GM19025 (cell line): Measurements from ENCODE around the gene TAS2R38.
"Not testable (repeated sequence)": the region's sequence is repeated elsewhere in the genome, so short reads cannot be mapped to it uniquely, and the experiment has no call there.

Experiments used
- ATAC-seq: cut with Tn5 transposase; IDR thresholded peaks from one replicate; pipeline ENCODE4 v1.9.1; 2021; ENCODE audit warnings: mild to moderate bottlenecking, low read depth, moderate library complexity; ENCODE audit not compliant: unreplicated experiment

The TAS2R38 gene

GRCh38 chr7:141973673-141974072 lies at the start of gene TAS2R38:
TAS2R38 (minus strand) TSS chr7:141973773; CDS start chr7:141973689, 84 bp downstream.
- no peak for ATAC-seq

- ATAC-seq, result no peak
These were observed 44.6 kb upstream of the TAS2R38 start for GRCh38 chr7:142018154-142018553.

- no peak for ATAC-seq
These were observed 43.9 kb upstream of the TAS2R38 start for GRCh38 chr7:142017451-142017850.

GRCh38 chr7:142012825-142013511 lies 39.4 kb upstream of the TAS2R38 start:
- no peak for ATAC-seq

- no peak for ATAC-seq
These were observed 37.5 kb upstream of the TAS2R38 start for GRCh38 chr7:142010952-142011548.

GRCh38 chr7:142009187-142009586 lies 35.6 kb upstream of the TAS2R38 start:
- ATAC-seq, result no peak

- no peak for ATAC-seq
These were observed 33.0 kb upstream of the TAS2R38 start for GRCh38 chr7:142006577-142006976.

- ATAC-seq, result no peak
These were observed 28.6 kb upstream of the TAS2R38 start for GRCh38 chr7:142002179-142002578.

GRCh38 chr7:142001163-142001874 lies 27.7 kb upstream of the TAS2R38 start:
- no peak for ATAC-seq

- ATAC-seq, result no peak
These were observed 26.7 kb upstream of the TAS2R38 start for GRCh38 chr7:142000244-142000643.

- no peak for ATAC-seq
These were observed 25.6 kb upstream of the TAS2R38 start for GRCh38 chr7:141999058-141999623.

GRCh38 chr7:141993354-141993753 lies 19.8 kb upstream of the TAS2R38 start:
- ATAC-seq, result no peak

GRCh38 chr7:141992688-141993087 lies 19.1 kb upstream of the TAS2R38 start:
- ATAC-seq, result no peak

GRCh38 chr7:141992156-141992555 lies 18.6 kb upstream of the TAS2R38 start:
- no peak for ATAC-seq

GRCh38 chr7:141991140-141991539 lies 17.6 kb upstream of the TAS2R38 start:
- ATAC-seq, result no peak

- no peak for ATAC-seq
These were observed 16.6 kb upstream of the TAS2R38 start for GRCh38 chr7:141990011-141990725.

GRCh38 chr7:141987803-141988202 lies 14.2 kb upstream of the TAS2R38 start:
- ATAC-seq, result not testable (repeated sequence)

- no peak for ATAC-seq
These were observed 13.3 kb upstream of the TAS2R38 start for GRCh38 chr7:141986923-141987322.

- ATAC-seq, result not testable (repeated sequence)
These were observed 12.4 kb upstream of the TAS2R38 start for GRCh38 chr7:141985926-141986325.

- ATAC-seq, result no peak
These were observed 6.0 kb upstream of the TAS2R38 start for GRCh38 chr7:141979568-141979967.

GRCh38 chr7:141978351-141978750 lies 4.8 kb upstream of the TAS2R38 start:
- no peak for ATAC-seq
